Peyer's patch (tissue), 4 donors: ENCODE data around the gene MED13.

Experiments used
- POLR2A ChIP-seq, 2 donors: fragments of 450-650 bp; IDR thresholded peaks; one replicate each; pipeline ENCODE4 v1.5.1; 2017; ENCODE audit warnings: antibody characterized with exemption in 2 of 2, mild to moderate bottlenecking in 2 of 2, moderate library complexity in 2 of 2
- TF ChIP-seq, protein P1 (sequence below), 6 experiments: fragments of 450-650 bp in 4 of 6; fragments of 200-600 bp in 2 of 6; sonication (generic) in 1 of 6; IDR thresholded peaks; one replicate each; pipeline ENCODE4 v1.5.1; 2017 to 2019; ENCODE audit warnings: antibody characterized with exemption in 6 of 6, mild to moderate bottlenecking in 3 of 6, moderate library complexity in 1 of 6

DNA sequence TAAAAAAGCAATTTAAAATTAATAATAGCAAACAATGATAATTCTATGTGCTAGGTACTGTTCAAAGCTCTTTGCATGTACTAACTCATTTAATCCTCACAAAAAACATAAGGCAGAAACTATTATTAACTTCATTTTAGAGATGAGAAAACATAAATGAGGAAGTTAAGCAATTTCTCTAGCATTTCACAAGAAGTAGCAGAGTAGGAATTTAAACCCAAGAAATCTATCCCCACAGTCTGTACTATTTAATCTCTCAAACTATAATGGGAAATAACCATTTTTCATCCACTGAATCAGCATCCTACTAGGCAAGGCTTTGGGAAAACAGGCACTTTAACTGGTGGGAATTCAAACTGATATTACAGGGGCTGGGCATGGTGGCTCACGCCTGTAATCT, 95.0 kb downstream of the MED13 start:
- TF ChIP-seq, protein P1, sequence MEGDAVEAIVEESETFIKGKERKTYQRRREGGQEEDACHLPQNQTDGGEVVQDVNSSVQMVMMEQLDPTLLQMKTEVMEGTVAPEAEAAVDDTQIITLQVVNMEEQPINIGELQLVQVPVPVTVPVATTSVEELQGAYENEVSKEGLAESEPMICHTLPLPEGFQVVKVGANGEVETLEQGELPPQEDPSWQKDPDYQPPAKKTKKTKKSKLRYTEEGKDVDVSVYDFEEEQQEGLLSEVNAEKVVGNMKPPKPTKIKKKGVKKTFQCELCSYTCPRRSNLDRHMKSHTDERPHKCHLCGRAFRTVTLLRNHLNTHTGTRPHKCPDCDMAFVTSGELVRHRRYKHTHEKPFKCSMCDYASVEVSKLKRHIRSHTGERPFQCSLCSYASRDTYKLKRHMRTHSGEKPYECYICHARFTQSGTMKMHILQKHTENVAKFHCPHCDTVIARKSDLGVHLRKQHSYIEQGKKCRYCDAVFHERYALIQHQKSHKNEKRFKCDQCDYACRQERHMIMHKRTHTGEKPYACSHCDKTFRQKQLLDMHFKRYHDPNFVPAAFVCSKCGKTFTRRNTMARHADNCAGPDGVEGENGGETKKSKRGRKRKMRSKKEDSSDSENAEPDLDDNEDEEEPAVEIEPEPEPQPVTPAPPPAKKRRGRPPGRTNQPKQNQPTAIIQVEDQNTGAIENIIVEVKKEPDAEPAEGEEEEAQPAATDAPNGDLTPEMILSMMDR (IDR thresholded peaks at IDR 0.05), result no peak
- TF ChIP-seq POLR2A (IDR thresholded peaks at IDR 0.05), result no peak
